ENCODE measurements around the gene RAMP1.

RAMP1 gene

GRCh38 chr2:237924164-237924534 lies 64.7 kb downstream of the RAMP1 start:
- Histone ChIP-seq H3K4me2 (ENCODE audit: low read depth, low read length, poor library complexity, severe bottlenecking) (peak overlapping the region; percentile 21), H3F3A (ENCODE audit: insufficient read depth) (no peaks in the 10 kb centered on the region), H3K9ac (ENCODE audit: low read length) (no peak overlapping the region), H4K20me1 (ENCODE audit: low read depth, low read length) (no peaks in the 10 kb centered on the region), H3K9me3 (ENCODE audit: insufficient read depth, low read length) (no peaks in the 10 kb centered on the region), H3K4me3 (ENCODE audit: insufficient read depth, low read length, poor library complexity, severe bottlenecking) (no peak overlapping the region), H2AFZ (ENCODE audit: low read depth, low read length, severe bottlenecking) (peak overlapping the region; percentile 85), H3K27me3 (ENCODE audit: low read length) (no peaks in the 10 kb centered on the region), H3K9me2 (replicated peaks; ENCODE audit: insufficient read depth, low read length) (no peaks in the 10 kb centered on the region), H3K27ac (ENCODE audit: low read depth, low read length) (no peak overlapping the region), H3K36me3 (ENCODE audit: low read length) (no peaks in the 10 kb centered on the region), H3K79me2 (ENCODE audit: insufficient read depth, low read length) (no peaks in the 10 kb centered on the region)
- TF ChIP-seq, protein P1, sequence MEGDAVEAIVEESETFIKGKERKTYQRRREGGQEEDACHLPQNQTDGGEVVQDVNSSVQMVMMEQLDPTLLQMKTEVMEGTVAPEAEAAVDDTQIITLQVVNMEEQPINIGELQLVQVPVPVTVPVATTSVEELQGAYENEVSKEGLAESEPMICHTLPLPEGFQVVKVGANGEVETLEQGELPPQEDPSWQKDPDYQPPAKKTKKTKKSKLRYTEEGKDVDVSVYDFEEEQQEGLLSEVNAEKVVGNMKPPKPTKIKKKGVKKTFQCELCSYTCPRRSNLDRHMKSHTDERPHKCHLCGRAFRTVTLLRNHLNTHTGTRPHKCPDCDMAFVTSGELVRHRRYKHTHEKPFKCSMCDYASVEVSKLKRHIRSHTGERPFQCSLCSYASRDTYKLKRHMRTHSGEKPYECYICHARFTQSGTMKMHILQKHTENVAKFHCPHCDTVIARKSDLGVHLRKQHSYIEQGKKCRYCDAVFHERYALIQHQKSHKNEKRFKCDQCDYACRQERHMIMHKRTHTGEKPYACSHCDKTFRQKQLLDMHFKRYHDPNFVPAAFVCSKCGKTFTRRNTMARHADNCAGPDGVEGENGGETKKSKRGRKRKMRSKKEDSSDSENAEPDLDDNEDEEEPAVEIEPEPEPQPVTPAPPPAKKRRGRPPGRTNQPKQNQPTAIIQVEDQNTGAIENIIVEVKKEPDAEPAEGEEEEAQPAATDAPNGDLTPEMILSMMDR (IDR thresholded peaks at IDR 0.05; ENCODE audit: insufficient read depth, low read length, poor library complexity, severe bottlenecking), result no peak
- no peak for TF ChIP-seq EZH2phosphoT487 (conservative IDR thresholded peaks at IDR 0.05; ENCODE audit: low read length)

GRCh38 chr2:237927135-237927534 lies 67.7 kb downstream of the RAMP1 start:
- Histone ChIP-seq H3K9me3 (ENCODE audit: insufficient read depth, low read length) (peaks cover 11% of the 10 kb centered on the region; the same call in 1 of the 2 replicates), H3K4me3 (ENCODE audit: insufficient read depth, low read length, poor library complexity, severe bottlenecking) (no peak overlapping the region), H3F3A (ENCODE audit: insufficient read depth) (no peaks in the 10 kb centered on the region), H3K36me3 (ENCODE audit: low read length) (no peaks in the 10 kb centered on the region), H2AFZ (ENCODE audit: low read depth, low read length, severe bottlenecking) (no peak overlapping the region), H4K20me1 (ENCODE audit: low read depth, low read length) (no peaks in the 10 kb centered on the region), H3K27me3 (ENCODE audit: low read length) (no peaks in the 10 kb centered on the region), H3K4me2 (ENCODE audit: low read depth, low read length, poor library complexity, severe bottlenecking) (no peak overlapping the region), H3K27ac (ENCODE audit: low read depth, low read length) (no peak overlapping the region), H3K79me2 (ENCODE audit: insufficient read depth, low read length) (no peaks in the 10 kb centered on the region), H3K9ac (ENCODE audit: low read length) (no peak overlapping the region), H3K9me2 (replicated peaks; ENCODE audit: insufficient read depth, low read length) (no peaks in the 10 kb centered on the region)
- no peak for TF ChIP-seq EZH2phosphoT487 (conservative IDR thresholded peaks at IDR 0.05; ENCODE audit: low read length)
- TF ChIP-seq, protein P1 (IDR thresholded peaks at IDR 0.05; ENCODE audit: insufficient read depth, low read length, poor library complexity, severe bottlenecking), result no peak

DNA sequence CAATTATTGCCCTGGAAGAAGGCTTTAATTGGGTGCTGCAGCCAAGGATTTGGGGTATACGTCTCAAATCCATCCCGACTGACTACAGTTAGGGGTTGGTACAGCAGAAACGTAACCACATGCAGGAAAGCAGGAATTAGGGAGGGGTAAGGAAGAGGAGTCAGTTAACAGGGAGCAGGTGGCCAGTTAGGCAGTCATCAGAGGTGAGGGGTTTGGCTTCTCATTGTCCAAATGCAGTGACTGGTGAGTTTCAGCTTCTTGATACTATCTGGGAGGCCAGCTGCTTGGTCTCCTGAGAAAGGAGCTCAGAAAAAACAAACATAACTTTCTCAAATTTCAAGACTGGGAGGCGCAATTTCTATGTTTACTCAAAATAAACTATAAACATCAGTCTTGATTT lies 68.6 kb downstream of the RAMP1 start:
- Histone ChIP-seq H2AFZ (ENCODE audit: low read depth, low read length, severe bottlenecking) (no peak overlapping the region), H3K79me2 (ENCODE audit: insufficient read depth, low read length) (no peaks in the 10 kb centered on the region), H3K9me3 (ENCODE audit: insufficient read depth, low read length) (peaks cover 11% of the 10 kb centered on the region; the same call in 1 of the 2 replicates), H3F3A (ENCODE audit: insufficient read depth) (no peaks in the 10 kb centered on the region), H3K4me2 (ENCODE audit: low read depth, low read length, poor library complexity, severe bottlenecking) (no peak overlapping the region), H3K27ac (ENCODE audit: low read depth, low read length) (no peak overlapping the region), H3K36me3 (ENCODE audit: low read length) (no peaks in the 10 kb centered on the region), H3K27me3 (ENCODE audit: low read length) (no peaks in the 10 kb centered on the region), H3K9me2 (replicated peaks; ENCODE audit: insufficient read depth, low read length) (no peaks in the 10 kb centered on the region), H4K20me1 (ENCODE audit: low read depth, low read length) (no peaks in the 10 kb centered on the region), H3K9ac (ENCODE audit: low read length) (no peak overlapping the region), H3K4me3 (ENCODE audit: insufficient read depth, low read length, poor library complexity, severe bottlenecking) (no peak overlapping the region)
- TF ChIP-seq, protein P1 (IDR thresholded peaks at IDR 0.05; ENCODE audit: insufficient read depth, low read length, poor library complexity, severe bottlenecking), result no peak
- TF ChIP-seq EZH2phosphoT487 (conservative IDR thresholded peaks at IDR 0.05; ENCODE audit: low read length), result no peak

Data from SU-DHL-6 (cell line).